ENCODE results near the gene FLYWCH1. TPM values are rescaled to one million over a fixed set of nuclear protein-coding genes. Genes with fewer than 3 reads are reported as not detected.
"Not testable (repeated sequence)": the region's sequence is repeated elsewhere in the genome, so short reads cannot be mapped to it uniquely, and the experiment has no call there.

The FLYWCH1 gene
- total RNA-seq, 4 donors from 2014 or later, result 31.3 to 49.8 (median 41.5) TPM

DNA sequence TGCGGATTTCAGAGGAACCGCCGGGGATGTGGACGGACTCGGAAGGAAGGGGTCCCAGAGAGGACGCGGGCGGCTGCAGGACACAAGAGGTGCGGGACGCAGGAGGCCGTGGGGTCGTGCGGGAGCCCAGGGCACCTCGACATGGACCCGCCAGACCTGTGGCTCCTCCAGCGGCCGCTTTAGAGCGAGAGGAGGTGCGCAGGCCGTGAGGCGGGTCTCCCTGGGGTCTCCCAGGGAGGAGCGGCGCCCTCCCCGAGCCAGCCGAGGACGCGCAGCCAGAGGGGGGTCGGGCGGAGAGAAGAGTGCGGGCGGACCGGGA is 6.8 kb upstream of the FLYWCH1 start:
- no peaks in the 10 kb centered on the region for H3K36me3 ChIP-seq
- 0 to 10% methylated on average over 20 to 31 of the region's 32 CpGs for WGBS, 2 donors

DNA sequence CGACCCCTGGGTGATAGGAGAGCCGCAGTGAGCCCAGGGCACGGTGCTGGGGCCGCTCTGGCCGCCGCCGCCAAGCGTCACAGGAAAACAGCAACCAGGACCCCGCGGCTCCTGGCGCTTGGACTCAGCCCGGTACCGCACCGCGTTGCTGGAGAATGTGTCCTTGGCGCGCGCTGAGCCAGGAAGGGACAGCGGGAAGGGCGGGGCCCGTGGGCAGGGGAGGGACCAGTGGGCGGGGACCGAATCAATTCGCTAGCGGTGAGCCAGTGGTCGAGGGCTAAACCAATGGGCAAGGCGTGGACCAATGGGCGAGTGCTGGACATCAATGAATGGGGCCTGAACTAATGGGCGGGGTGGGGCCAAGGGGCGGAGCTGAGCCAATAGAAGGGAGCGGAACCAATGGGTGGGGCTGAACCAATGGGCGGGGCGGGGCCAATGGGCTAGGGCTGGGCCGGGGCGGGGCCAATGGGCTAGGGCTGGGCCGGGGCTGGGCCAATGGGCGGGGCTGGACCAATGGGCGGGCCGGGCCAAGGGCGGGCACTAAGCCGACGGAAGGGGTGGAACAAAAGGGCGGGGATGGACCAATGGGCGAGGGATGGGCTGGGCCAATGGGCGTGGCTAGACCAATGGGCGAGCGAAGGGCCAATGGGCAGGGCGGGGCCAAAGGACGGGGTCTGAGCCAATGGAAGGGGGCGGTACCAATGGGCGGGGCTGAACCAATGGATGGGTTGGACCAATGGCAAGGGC is 6.3 kb upstream of the FLYWCH1 start:
- H3K4me3 ChIP-seq (replicated peaks in 1 of 3), result peak overlapping the region; percentile 48 to 76 (median 55)
- intact Hi-C loops (cut with DNase I), result no loop called here
- no peaks in the 10 kb centered on the region for H3K9me3 ChIP-seq
- TF ChIP-seq, protein P1, sequence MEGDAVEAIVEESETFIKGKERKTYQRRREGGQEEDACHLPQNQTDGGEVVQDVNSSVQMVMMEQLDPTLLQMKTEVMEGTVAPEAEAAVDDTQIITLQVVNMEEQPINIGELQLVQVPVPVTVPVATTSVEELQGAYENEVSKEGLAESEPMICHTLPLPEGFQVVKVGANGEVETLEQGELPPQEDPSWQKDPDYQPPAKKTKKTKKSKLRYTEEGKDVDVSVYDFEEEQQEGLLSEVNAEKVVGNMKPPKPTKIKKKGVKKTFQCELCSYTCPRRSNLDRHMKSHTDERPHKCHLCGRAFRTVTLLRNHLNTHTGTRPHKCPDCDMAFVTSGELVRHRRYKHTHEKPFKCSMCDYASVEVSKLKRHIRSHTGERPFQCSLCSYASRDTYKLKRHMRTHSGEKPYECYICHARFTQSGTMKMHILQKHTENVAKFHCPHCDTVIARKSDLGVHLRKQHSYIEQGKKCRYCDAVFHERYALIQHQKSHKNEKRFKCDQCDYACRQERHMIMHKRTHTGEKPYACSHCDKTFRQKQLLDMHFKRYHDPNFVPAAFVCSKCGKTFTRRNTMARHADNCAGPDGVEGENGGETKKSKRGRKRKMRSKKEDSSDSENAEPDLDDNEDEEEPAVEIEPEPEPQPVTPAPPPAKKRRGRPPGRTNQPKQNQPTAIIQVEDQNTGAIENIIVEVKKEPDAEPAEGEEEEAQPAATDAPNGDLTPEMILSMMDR (IDR thresholded peaks at IDR 0.05), result no peak
- peak; percentile 53 to 97 for TF ChIP-seq POLR2A (IDR thresholded peaks at IDR 0.05)
- no peaks in the 10 kb centered on the region for H3K36me3 ChIP-seq
- peak overlapping the region; percentile 80 to 86 (median 86) for H3K27ac ChIP-seq
- H3K4me1 ChIP-seq, result peaks cover 5 to 16% of the 10 kb centered on the region in 2 donors
- no peaks in the 10 kb centered on the region for H3K27me3 ChIP-seq
- WGBS, 2 donors, result 2 to 3% methylated on average over 38 to 46 of the region's 51 CpGs
- DNase-seq, result peak; percentile 98 to 99

More for the DNA sequence above, 6.8 kb upstream of the FLYWCH1 start:
- intact Hi-C loops (cut with DNase I), result no loop called here
- Histone ChIP-seq H3K4me3 (replicated peaks in 1 of 3) (peak overlapping the region; percentile 48 to 76 (median 55)), H3K27ac (peak overlapping the region; percentile 80 to 86 (median 86)), H3K4me1 (peaks cover 5 to 16% of the 10 kb centered on the region in 2 donors), H3K27me3 (no peaks in the 10 kb centered on the region), H3K9me3 (no peaks in the 10 kb centered on the region)
- TF ChIP-seq, protein P1 (IDR thresholded peaks at IDR 0.05), result no peak
- TF ChIP-seq POLR2A (IDR thresholded peaks at IDR 0.05), result no peak
- DNase-seq, result peak in 1 of 2 donors; percentile 17

DNA sequence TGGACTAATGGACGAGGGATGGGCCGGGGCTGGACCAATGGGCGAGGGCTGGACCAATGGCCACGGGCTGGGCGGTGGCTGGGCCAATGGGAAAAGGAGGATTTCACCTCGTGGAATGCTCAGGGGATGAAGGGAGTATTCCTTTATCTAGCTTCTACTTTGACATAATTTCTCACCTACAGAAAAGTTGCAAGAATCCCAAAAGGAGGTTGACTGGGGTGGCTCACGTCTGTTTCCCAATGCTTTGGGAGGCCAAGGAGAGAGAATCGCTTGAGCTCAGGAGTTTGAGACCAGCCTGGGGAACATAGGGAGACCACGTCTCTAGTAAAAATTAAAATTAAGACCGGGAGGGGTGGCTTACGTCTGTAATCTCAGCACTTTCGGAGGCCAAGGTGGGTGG is 5.7 kb upstream of the FLYWCH1 start:
- Histone ChIP-seq H3K4me1 (peaks cover 5 to 16% of the 10 kb centered on the region in 2 donors), H3K9me3 (no peaks in the 10 kb centered on the region), H3K27me3 (no peaks in the 10 kb centered on the region), H3K27ac (peak overlapping the region in 1 of 3 donors; percentile 5), H3K4me3 (replicated peaks in 1 of 3) (no peak overlapping the region), H3K36me3 (no peaks in the 10 kb centered on the region)
- TF ChIP-seq POLR2A (IDR thresholded peaks at IDR 0.05), result no peak
- TF ChIP-seq, protein P1 (IDR thresholded peaks at IDR 0.05), result no peak
- DNase-seq, result no peak
- intact Hi-C loops (cut with DNase I), result no loop called here
- 34 to 46% methylated on average over 12 of the region's 12 CpGs for WGBS, 2 donors

DNA sequence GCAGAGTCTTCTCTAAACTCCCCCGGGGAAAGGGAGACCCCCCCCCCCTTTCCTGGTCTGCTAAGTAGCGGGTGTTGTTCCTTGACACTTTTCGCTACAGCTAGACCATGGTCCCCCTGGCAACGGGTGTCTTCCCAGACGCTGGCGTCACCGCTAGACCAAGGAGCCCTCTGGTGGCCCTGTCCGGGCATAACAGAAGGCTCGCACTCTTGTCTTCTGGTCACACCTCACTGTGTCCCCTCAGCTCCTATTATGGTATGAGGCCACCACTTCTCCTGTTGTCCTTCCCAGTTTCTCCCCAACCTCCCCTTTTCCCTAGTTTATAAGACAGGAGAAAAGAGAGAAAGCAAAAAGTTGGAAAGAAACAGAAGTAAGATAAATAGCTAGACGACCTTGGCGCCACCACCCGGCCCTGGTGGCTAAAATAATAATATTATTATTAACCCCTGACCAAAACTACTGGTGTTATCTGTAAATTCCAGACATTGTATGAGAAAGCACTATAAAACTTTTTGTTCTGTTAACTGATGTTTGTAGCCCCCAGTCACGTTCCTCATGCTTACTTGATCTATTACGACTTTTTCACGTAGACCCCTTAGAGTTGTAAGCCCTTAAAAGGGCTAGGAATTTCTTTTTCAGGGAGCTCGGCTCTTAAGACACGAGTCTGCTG is 4.5 kb upstream of the FLYWCH1 start:
- DNase-seq, result peak; percentile 68 to 70

More for the DNA sequence above, 4.5 kb upstream of the FLYWCH1 start:
- intact Hi-C loops (cut with DNase I); H3K36me3 ChIP-seq; H3K27me3 ChIP-seq; H3K4me3 ChIP-seq (replicated peaks in 1 of 3); H3K9me3 ChIP-seq: not testable (repeated sequence)
- H3K4me1 ChIP-seq, result peaks cover 5 to 20% of the 10 kb centered on the region in 2 donors
- 20 to 27% methylated on average over 12 to 17 of the region's 17 CpGs for WGBS, 2 donors
- H3K27ac ChIP-seq, result peak overlapping the region in 2 of 3 donors; percentile 53 to 59
- TF ChIP-seq, protein P1 (IDR thresholded peaks at IDR 0.05), result peak in 5 of 6 experiments; percentile 36 to 79 (median 69)
